ENCODE measurements around the gene MPZL3.

MPZL3 gene

DNA sequence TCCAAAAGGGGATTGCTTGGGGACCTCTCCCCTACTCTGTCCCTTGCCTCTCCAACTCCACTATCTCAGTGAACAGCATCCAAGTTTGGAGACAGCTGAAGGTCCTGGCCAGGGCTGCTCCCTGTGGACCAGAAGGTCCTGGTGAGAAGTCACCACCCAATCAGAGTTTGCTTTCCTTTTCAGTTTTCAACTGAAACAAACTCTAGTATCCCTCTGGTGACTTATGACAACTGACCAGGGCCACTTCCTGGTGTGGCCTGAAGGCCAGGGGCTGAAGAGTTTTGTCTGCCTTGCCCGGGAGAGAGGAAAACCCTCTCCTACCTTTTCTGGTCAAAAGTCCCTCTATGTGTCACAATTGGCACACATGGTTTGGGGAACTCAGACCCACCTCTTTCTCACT lies 32.4 kb downstream of the MPZL3 start:
- H3K27me3 ChIP-seq (ENCODE audit: insufficient read depth, low read length) = no peaks in the 10 kb centered on the region
- no peaks in the 10 kb centered on the region for H3K36me3 ChIP-seq (ENCODE audit: insufficient read depth, low read length)
- no peaks in the 10 kb centered on the region for H3K4me1 ChIP-seq (ENCODE audit: insufficient read depth, low read length)
- no peak overlapping the region for H3K27ac ChIP-seq (ENCODE audit: low read depth, low read length)
- no peak overlapping the region for H3K4me3 ChIP-seq (ENCODE audit: low read length)
- WGBS = 91% methylated on average over 1 of the region's 1 CpG
- no peaks in the 10 kb centered on the region for H3K9me3 ChIP-seq (ENCODE audit: insufficient read depth, low read depth, low read length)
- H3K9ac ChIP-seq (ENCODE audit: low read depth, low read length) = no peak overlapping the region

DNA sequence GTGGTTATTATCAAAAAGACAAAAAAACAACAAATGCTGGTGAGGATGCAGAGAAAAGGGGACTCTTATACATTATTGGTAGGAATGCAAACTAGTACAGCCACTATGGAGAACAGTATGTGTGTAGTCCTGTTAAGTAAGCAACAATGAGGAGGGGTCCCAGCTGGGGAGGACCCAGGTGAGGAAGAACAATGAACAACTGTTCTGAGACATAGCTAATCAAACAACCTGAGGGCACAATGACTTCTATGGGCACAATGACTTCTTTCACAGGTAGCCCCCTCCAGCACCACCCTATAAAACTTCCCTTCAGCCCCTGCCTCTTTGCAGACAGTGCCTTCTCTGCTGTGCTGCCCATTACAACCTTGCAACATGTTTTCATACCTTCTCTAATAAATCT lies 32.9 kb downstream of the MPZL3 start:
- H3K27me3 ChIP-seq (ENCODE audit: insufficient read depth, low read length) = no peaks in the 10 kb centered on the region
- no peak overlapping the region for H3K9ac ChIP-seq (ENCODE audit: low read depth, low read length)
- H3K27ac ChIP-seq (ENCODE audit: low read depth, low read length) = no peak overlapping the region
- H3K36me3 ChIP-seq (ENCODE audit: insufficient read depth, low read length) = no peaks in the 10 kb centered on the region
- H3K4me3 ChIP-seq (ENCODE audit: low read length) = no peak overlapping the region
- 0 out of 2 replicates have a peak, but pooled peaks cover 2% of the 10 kb centered on the region for H3K4me1 ChIP-seq (ENCODE audit: insufficient read depth, low read length)
- no peaks in the 10 kb centered on the region for H3K9me3 ChIP-seq (ENCODE audit: insufficient read depth, low read depth, low read length)

DNA sequence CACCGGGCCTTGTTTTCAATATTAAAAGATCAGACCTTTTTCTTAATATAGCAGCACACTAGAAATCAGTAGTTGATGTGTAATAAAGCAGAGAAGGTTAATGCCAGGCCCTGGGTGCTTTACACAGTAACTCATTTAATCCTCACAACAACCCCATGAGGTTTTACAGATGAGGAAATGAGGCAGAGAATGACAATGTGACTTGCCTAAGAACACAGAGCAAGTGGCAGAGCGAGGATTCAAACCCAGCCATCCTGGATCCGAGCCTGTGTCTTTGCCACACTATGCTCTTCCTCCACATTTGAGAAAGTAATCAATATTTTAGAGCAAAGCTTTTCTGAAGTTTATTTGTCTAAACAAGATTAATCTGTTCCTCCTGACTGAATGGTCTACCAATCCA lies 34.6 kb downstream of the MPZL3 start:
- H3K36me3 ChIP-seq (ENCODE audit: insufficient read depth, low read length) = no peaks in the 10 kb centered on the region
- H3K27me3 ChIP-seq (ENCODE audit: insufficient read depth, low read length) = no peaks in the 10 kb centered on the region
- H3K9me3 ChIP-seq (ENCODE audit: insufficient read depth, low read depth, low read length) = no peaks in the 10 kb centered on the region
- H3K4me1 ChIP-seq (ENCODE audit: insufficient read depth, low read length) = peaks cover 17% of the 10 kb centered on the region
- H3K4me3 ChIP-seq (ENCODE audit: low read length) = no peak overlapping the region
- H3K9ac ChIP-seq (ENCODE audit: low read depth, low read length) = no peak overlapping the region
- H3K27ac ChIP-seq (ENCODE audit: low read depth, low read length) = no peak overlapping the region
- WGBS = 88% methylated on average over 3 of the region's 3 CpGs

DNA sequence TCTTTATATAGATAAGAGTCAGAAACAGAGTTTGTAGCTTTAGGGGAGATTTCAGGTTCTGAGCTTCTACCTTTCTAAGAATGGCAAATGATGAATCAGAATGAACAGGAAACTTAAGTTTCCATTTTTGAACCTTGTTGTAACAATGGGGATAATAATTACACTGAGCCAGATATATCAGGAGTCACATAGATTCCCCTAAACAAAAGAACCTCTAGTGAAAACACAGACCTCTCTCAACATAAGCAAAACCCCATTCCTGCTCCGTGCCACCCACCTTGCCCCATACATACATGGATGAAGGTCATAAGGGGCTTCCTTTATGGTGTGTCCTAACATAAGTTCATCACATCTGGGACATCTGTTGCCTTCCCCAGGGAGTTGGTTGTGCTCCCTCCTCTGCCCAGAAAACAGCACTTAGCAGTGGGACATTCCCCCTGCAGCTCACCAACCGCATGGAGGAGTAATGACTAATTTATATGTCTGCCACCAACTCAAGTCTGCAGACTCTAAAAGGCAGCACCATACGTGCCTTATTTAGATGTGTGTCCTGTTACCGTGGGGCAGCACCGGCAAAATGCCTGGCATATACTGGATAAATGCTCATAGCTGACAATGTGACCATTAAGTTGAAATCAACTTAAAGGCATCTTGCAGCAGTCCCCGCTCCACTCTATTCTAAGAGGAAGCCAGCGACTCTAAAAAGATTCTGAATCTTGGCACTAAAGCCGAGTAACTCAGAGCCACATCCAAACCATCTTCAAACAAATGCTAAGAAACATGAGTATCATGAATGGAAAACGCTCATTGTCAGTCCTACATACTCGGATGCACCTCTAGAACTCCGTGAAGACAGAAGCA lies 35.3 kb downstream of the MPZL3 start:
- Histone ChIP-seq H3K9me3 (ENCODE audit: insufficient read depth, low read depth, low read length) (no peaks in the 10 kb centered on the region), H3K27me3 (ENCODE audit: insufficient read depth, low read length) (no peaks in the 10 kb centered on the region), H3K36me3 (ENCODE audit: insufficient read depth, low read length) (no peaks in the 10 kb centered on the region), H3K27ac (ENCODE audit: low read depth, low read length) (no peak overlapping the region), H3K9ac (ENCODE audit: low read depth, low read length) (no peak overlapping the region), H3K4me1 (ENCODE audit: insufficient read depth, low read length) (peaks cover 24% of the 10 kb centered on the region), H3K4me3 (ENCODE audit: low read length) (no peak overlapping the region)
- 92% methylated on average over 11 of the region's 11 CpGs for WGBS

DNA sequence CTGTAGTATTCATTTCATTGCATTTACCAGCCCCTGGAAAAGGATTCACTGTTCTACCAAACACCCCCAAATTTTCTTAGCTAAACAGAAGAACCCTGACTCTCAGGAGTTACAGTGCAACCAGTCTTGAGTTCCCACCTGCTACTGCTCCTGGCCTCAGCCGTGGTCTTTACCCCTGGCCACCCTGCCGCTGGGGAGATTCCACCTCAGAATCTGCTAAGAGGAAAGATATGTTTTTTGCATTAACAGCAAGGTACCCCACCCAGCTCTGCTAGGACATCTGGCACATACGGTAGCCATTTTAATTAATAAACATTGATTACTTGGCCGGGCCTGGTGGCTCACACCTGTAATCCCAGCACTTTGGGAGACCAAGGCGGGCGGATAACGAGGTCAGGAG lies 36.4 kb downstream of the MPZL3 start:
- Histone ChIP-seq H3K4me1 (ENCODE audit: insufficient read depth, low read length) (peaks cover 33% of the 10 kb centered on the region), H3K27me3 (ENCODE audit: insufficient read depth, low read length) (no peaks in the 10 kb centered on the region), H3K9me3 (ENCODE audit: insufficient read depth, low read depth, low read length) (no peaks in the 10 kb centered on the region), H3K36me3 (ENCODE audit: insufficient read depth, low read length) (no peaks in the 10 kb centered on the region), H3K9ac (ENCODE audit: low read depth, low read length) (no peak overlapping the region), H3K27ac (ENCODE audit: low read depth, low read length) (no peak overlapping the region), H3K4me3 (ENCODE audit: low read length) (no peak overlapping the region)
- 92% methylated on average over 7 of the region's 7 CpGs for WGBS

DNA sequence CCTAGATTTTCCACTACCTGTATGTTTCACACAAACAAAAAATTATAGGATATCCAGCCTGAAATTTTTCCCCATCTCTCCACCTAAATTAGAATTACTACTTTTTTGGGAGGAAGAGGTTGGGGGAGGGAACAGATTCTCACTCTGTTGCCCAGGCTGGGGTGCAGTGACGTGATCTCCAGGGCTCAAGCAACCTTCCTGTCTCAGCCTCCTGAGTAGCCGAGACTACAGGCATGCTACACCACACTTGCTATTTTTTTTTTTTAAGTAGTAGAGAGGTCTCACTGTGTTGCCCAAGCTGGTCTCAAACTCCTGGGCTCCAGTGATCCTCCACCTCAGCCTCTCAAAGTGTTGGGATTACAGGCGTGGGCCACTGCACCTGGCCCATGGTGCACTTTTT lies 36.9 kb downstream of the MPZL3 start:
- Histone ChIP-seq H3K9ac (ENCODE audit: low read depth, low read length) (no peak overlapping the region), H3K9me3 (ENCODE audit: insufficient read depth, low read depth, low read length) (no peaks in the 10 kb centered on the region), H3K4me3 (ENCODE audit: low read length) (no peak overlapping the region), H3K27ac (ENCODE audit: low read depth, low read length) (no peak overlapping the region), H3K27me3 (ENCODE audit: insufficient read depth, low read length) (no peaks in the 10 kb centered on the region), H3K4me1 (ENCODE audit: insufficient read depth, low read length) (peaks cover 38% of the 10 kb centered on the region), H3K36me3 (ENCODE audit: insufficient read depth, low read length) (no peaks in the 10 kb centered on the region)
- 90% methylated on average over 3 of the region's 3 CpGs for WGBS

DNA sequence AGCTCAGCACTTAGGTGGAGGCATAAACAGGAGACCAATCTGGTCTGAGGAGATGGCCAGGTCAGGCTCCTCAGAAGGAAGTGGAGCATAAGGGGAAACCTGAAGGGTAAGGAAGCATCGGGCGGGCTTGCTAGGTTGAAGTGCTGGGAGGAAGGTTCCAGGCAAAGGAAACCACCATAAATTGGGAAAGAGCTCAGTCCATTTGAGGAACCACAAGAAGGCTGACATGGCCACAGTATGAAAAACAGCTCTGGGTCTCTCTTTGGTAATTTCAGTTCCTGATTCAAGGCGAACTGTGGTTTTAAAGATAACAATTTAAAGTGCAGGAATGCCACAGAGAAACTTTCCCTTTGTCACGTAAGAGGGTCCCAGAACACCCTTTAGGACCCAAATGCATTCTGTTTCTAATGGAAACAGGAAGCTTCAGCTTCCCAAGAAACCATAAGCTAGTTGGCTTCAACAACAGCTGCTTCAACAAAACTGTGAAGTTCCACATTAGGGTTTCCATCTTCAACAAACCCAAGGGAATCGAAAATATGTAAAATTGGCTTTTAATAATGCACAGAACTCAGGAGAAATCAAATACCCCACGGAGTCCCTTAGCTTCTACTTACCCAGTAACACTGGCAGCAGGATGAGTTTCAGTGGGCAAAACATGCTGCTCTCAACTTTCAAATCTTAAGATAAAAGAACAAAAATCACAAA lies 37.8 kb downstream of the MPZL3 start:
- Histone ChIP-seq H3K9me3 (ENCODE audit: insufficient read depth, low read depth, low read length) (no peaks in the 10 kb centered on the region), H3K27me3 (ENCODE audit: insufficient read depth, low read length) (no peaks in the 10 kb centered on the region), H3K9ac (ENCODE audit: low read depth, low read length) (no peak overlapping the region), H3K4me3 (ENCODE audit: low read length) (no peak overlapping the region), H3K27ac (ENCODE audit: low read depth, low read length) (no peak overlapping the region), H3K36me3 (ENCODE audit: insufficient read depth, low read length) (no peaks in the 10 kb centered on the region), H3K4me1 (ENCODE audit: insufficient read depth, low read length) (peaks cover 42% of the 10 kb centered on the region)
- WGBS = 86% methylated on average over 6 of the region's 6 CpGs

DNA sequence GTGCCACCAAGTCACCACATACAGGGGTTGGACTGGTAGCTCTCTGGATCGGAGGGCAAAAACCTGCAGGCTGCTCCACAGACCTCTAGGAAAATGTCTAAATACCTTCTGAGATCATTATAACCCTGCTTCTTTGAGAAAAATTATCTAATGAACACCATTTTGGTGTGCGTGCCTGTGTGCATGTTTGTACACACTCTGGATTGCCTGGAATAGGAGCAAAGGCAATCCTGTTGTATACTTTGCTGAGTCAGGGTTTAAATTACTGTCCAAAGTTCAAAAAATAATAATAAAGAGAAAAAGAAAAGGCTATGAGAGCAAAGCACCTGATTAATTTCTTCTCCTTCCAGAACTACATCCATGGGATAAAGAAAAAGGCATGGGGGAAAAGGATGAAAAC lies 38.4 kb downstream of the MPZL3 start:
- H3K4me3 ChIP-seq (ENCODE audit: low read length) = no peak overlapping the region
- H3K27me3 ChIP-seq (ENCODE audit: insufficient read depth, low read length) = no peaks in the 10 kb centered on the region
- H3K36me3 ChIP-seq (ENCODE audit: insufficient read depth, low read length) = no peaks in the 10 kb centered on the region
- H3K27ac ChIP-seq (ENCODE audit: low read depth, low read length) = no peak overlapping the region
- peaks cover 42% of the 10 kb centered on the region for H3K4me1 ChIP-seq (ENCODE audit: insufficient read depth, low read length)
- H3K9me3 ChIP-seq (ENCODE audit: insufficient read depth, low read depth, low read length) = no peaks in the 10 kb centered on the region
- 100% methylated on average over 2 of the region's 2 CpGs for WGBS
- H3K9ac ChIP-seq (ENCODE audit: low read depth, low read length) = no peak overlapping the region

DNA sequence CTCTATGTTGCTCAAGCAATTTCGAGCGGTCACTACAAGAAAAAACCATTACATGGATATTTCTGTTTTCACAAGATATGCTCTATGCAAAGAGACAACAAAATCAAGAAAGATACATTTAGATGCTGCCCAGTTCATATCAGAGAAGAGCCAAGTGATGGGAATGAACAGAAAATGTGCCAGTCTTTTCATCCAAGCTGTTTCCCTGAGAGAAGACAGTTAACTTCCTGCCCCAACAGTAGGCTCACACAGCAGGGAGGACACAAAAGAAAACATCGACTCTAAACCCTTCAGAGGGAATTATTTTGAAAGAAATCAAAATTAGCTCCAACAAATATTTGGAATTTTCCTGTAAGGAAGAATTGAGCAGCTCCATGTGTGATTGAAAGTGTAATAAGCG lies 39.0 kb downstream of the MPZL3 start:
- H3K36me3 ChIP-seq (ENCODE audit: insufficient read depth, low read length) = no peaks in the 10 kb centered on the region
- peaks cover 42% of the 10 kb centered on the region for H3K4me1 ChIP-seq (ENCODE audit: insufficient read depth, low read length)
- WGBS = 91% methylated on average over 3 of the region's 4 CpGs
- H3K9me3 ChIP-seq (ENCODE audit: insufficient read depth, low read depth, low read length) = no peaks in the 10 kb centered on the region
- H3K27me3 ChIP-seq (ENCODE audit: insufficient read depth, low read length) = no peaks in the 10 kb centered on the region
- H3K4me3 ChIP-seq (ENCODE audit: low read length) = no peak overlapping the region
- no peak overlapping the region for H3K9ac ChIP-seq (ENCODE audit: low read depth, low read length)
- H3K27ac ChIP-seq (ENCODE audit: low read depth, low read length) = peak overlapping the region; percentile 70

DNA sequence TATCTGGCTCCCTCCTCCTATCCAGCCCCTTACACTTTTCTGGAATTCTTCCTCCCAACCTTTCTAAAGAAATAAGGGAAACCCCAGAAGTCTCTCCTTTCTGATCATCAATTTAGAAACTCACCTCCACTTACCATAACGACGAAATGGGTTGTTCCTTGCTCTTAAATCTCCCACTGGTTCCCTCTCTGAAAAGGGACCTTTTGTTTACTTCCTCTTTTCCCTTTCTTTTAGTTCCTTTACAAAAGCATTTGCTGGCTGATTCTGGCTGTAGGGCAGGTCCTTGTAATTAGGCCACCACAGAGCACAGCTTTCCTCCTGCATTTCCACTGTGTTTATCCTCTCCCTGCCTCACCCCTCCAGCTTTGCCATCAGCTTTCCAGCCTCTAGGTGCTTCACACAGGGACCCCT lies 39.4 kb downstream of the MPZL3 start:
- WGBS = 58% methylated on average over 2 of the region's 2 CpGs
- Histone ChIP-seq H3K27ac (ENCODE audit: low read depth, low read length) (peak overlapping the region; percentile 70), H3K36me3 (ENCODE audit: insufficient read depth, low read length) (no peaks in the 10 kb centered on the region), H3K4me3 (ENCODE audit: low read length) (no peak overlapping the region), H3K27me3 (ENCODE audit: insufficient read depth, low read length) (no peaks in the 10 kb centered on the region), H3K4me1 (ENCODE audit: insufficient read depth, low read length) (peaks cover 42% of the 10 kb centered on the region), H3K9me3 (ENCODE audit: insufficient read depth, low read depth, low read length) (no peaks in the 10 kb centered on the region), H3K9ac (ENCODE audit: low read depth, low read length) (no peak overlapping the region)

DNA sequence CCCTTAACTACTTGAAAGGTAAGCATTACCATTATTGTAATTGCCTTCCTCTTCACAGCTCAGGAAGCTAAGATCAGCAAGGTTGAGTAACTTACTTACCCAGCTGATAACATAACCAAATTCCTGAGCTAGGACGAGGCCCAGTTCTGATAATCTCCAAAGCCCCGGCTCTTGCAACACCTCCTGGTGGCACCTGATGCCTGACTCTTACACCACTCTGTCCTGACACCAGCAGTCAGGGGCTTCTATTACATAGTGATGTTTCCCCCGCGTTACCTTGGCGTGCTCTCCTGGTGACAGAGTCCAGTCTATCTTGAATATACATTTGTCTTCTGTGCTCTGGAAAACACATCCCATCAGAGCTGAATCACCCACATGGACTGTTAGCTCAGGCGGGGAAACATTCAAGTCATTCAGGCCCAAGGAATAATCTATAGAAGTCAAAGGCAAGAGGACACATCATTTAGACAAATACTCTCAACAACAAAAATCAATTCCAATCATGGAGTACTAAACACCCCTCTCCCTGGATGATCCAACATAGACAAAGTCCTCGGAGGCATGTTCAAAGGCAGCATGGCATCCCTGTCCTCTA lies 39.9 kb downstream of the MPZL3 start:
- Histone ChIP-seq H3K4me1 (ENCODE audit: insufficient read depth, low read length) (peaks cover 42% of the 10 kb centered on the region), H3K9ac (ENCODE audit: low read depth, low read length) (no peak overlapping the region), H3K36me3 (ENCODE audit: insufficient read depth, low read length) (no peaks in the 10 kb centered on the region), H3K4me3 (ENCODE audit: low read length) (no peak overlapping the region), H3K27ac (ENCODE audit: low read depth, low read length) (peak overlapping the region; percentile 53; the same call in 1 of the 2 replicates), H3K9me3 (ENCODE audit: insufficient read depth, low read depth, low read length) (no peaks in the 10 kb centered on the region), H3K27me3 (ENCODE audit: insufficient read depth, low read length) (no peaks in the 10 kb centered on the region)
- 79% methylated on average over 7 of the region's 7 CpGs for WGBS

Data from HUES64 (cell line).